ENCODE results near the gene MYO3B. TPM values are rescaled to one million over a fixed set of nuclear protein-coding genes. Genes with fewer than 3 reads are reported as not detected.

Gene MYO3B
- polyA plus RNA-seq, 1 donor: 0.30 TPM

GRCh38 chr2:170245312-170245711, 67.4 kb downstream of the MYO3B start:
- no peaks in the 10 kb centered on the region for H3K4me1 ChIP-seq (ENCODE audit: control insufficient read depth, insufficient read depth, low read length)
- no peak overlapping the region for H3K27ac ChIP-seq (ENCODE audit: low read length)
- no peaks in the 10 kb centered on the region for H3K9me3 ChIP-seq (ENCODE audit: control insufficient read depth, low read depth, low read length)
- H3K27me3 ChIP-seq (ENCODE audit: control insufficient read depth, insufficient read depth, low read length): peaks cover 29% of the 10 kb centered on the region
- WGBS (ENCODE audit: insufficient coverage, low lambda C conversion rate): no CpG with 5 or more reads among the region's 3 CpGs
- no peak overlapping the region for H3K4me3 ChIP-seq (ENCODE audit: low read length)
- DNase-seq: no peak
- no peaks in the 10 kb centered on the region for H3K36me3 ChIP-seq (ENCODE audit: control insufficient read depth, insufficient read depth, low read length)

- no peaks in the 10 kb centered on the region for H3K4me1 ChIP-seq (ENCODE audit: control insufficient read depth, insufficient read depth, low read length)
- H3K9me3 ChIP-seq (ENCODE audit: control insufficient read depth, low read depth, low read length): no peaks in the 10 kb centered on the region
- no peak overlapping the region for H3K27ac ChIP-seq (ENCODE audit: low read length)
- H3K27me3 ChIP-seq (ENCODE audit: control insufficient read depth, insufficient read depth, low read length): peaks cover 17% of the 10 kb centered on the region
- no peak overlapping the region for H3K4me3 ChIP-seq (ENCODE audit: low read length)
- no peaks in the 10 kb centered on the region for H3K36me3 ChIP-seq (ENCODE audit: control insufficient read depth, insufficient read depth, low read length)
- no CpG with 5 or more reads among the region's 3 CpGs for WGBS (ENCODE audit: insufficient coverage, low lambda C conversion rate)
- no peak for DNase-seq
These were observed 69.4 kb downstream of the MYO3B start for GRCh38 chr2:170247333-170247732.

- no peak overlapping the region for H3K4me3 ChIP-seq (ENCODE audit: low read length)
- no peaks in the 10 kb centered on the region for H3K4me1 ChIP-seq (ENCODE audit: control insufficient read depth, insufficient read depth, low read length)
- no peak overlapping the region for H3K27ac ChIP-seq (ENCODE audit: low read length)
- no CpG with 5 or more reads among the region's 1 CpG for WGBS (ENCODE audit: insufficient coverage, low lambda C conversion rate)
- DNase-seq: no peak
- peaks cover 14% of the 10 kb centered on the region for H3K27me3 ChIP-seq (ENCODE audit: control insufficient read depth, insufficient read depth, low read length)
- no peaks in the 10 kb centered on the region for H3K36me3 ChIP-seq (ENCODE audit: control insufficient read depth, insufficient read depth, low read length)
- no peaks in the 10 kb centered on the region for H3K9me3 ChIP-seq (ENCODE audit: control insufficient read depth, low read depth, low read length)
These were observed 70.0 kb downstream of the MYO3B start for GRCh38 chr2:170247882-170248393.

- Histone ChIP-seq H3K4me3 (ENCODE audit: low read length) (no peak overlapping the region), H3K9me3 (ENCODE audit: control insufficient read depth, low read depth, low read length) (no peaks in the 10 kb centered on the region), H3K36me3 (ENCODE audit: control insufficient read depth, insufficient read depth, low read length) (no peaks in the 10 kb centered on the region), H3K27me3 (ENCODE audit: control insufficient read depth, insufficient read depth, low read length) (peaks cover 11% of the 10 kb centered on the region), H3K27ac (ENCODE audit: low read length) (no peak overlapping the region), H3K4me1 (ENCODE audit: control insufficient read depth, insufficient read depth, low read length) (no peaks in the 10 kb centered on the region)
- no peak for DNase-seq
- WGBS (ENCODE audit: insufficient coverage, low lambda C conversion rate): 69% methylated on average over 2 of the region's 4 CpGs
These were observed 70.8 kb downstream of the MYO3B start for GRCh38 chr2:170248574-170249393.

- peaks cover 14% of the 10 kb centered on the region for H3K27me3 ChIP-seq (ENCODE audit: control insufficient read depth, insufficient read depth, low read length)
- no peak overlapping the region for H3K4me3 ChIP-seq (ENCODE audit: low read length)
- H3K27ac ChIP-seq (ENCODE audit: low read length): no peak overlapping the region
- no peak for DNase-seq
- no peaks in the 10 kb centered on the region for H3K36me3 ChIP-seq (ENCODE audit: control insufficient read depth, insufficient read depth, low read length)
- H3K9me3 ChIP-seq (ENCODE audit: control insufficient read depth, low read depth, low read length): no peaks in the 10 kb centered on the region
- H3K4me1 ChIP-seq (ENCODE audit: control insufficient read depth, insufficient read depth, low read length): no peaks in the 10 kb centered on the region
- WGBS (ENCODE audit: insufficient coverage, low lambda C conversion rate): 90% methylated on average over 2 of the region's 2 CpGs
These were observed 71.8 kb downstream of the MYO3B start for GRCh38 chr2:170249761-170250160.

GRCh38 chr2:170250584-170250983, 72.6 kb downstream of the MYO3B start:
- no CpG with 5 or more reads among the region's 6 CpGs for WGBS (ENCODE audit: insufficient coverage, low lambda C conversion rate)
- Histone ChIP-seq H3K36me3 (ENCODE audit: control insufficient read depth, insufficient read depth, low read length) (no peaks in the 10 kb centered on the region), H3K9me3 (ENCODE audit: control insufficient read depth, low read depth, low read length) (no peaks in the 10 kb centered on the region), H3K27ac (ENCODE audit: low read length) (no peak overlapping the region), H3K4me3 (ENCODE audit: low read length) (no peak overlapping the region), H3K4me1 (ENCODE audit: control insufficient read depth, insufficient read depth, low read length) (no peaks in the 10 kb centered on the region), H3K27me3 (ENCODE audit: control insufficient read depth, insufficient read depth, low read length) (peaks cover 9% of the 10 kb centered on the region)
- no peak for DNase-seq

- H3K36me3 ChIP-seq (ENCODE audit: control insufficient read depth, insufficient read depth, low read length): no peaks in the 10 kb centered on the region
- H3K4me1 ChIP-seq (ENCODE audit: control insufficient read depth, insufficient read depth, low read length): no peaks in the 10 kb centered on the region
- H3K27me3 ChIP-seq (ENCODE audit: control insufficient read depth, insufficient read depth, low read length): peaks cover 9% of the 10 kb centered on the region
- H3K4me3 ChIP-seq (ENCODE audit: low read length): no peak overlapping the region
- H3K27ac ChIP-seq (ENCODE audit: low read length): no peak overlapping the region
- H3K9me3 ChIP-seq (ENCODE audit: control insufficient read depth, low read depth, low read length): no peaks in the 10 kb centered on the region
- DNase-seq: no peak
These were observed 74.5 kb downstream of the MYO3B start for GRCh38 chr2:170252414-170252813.

GRCh38 chr2:170253721-170254230, 75.8 kb downstream of the MYO3B start:
- H3K4me3 ChIP-seq (ENCODE audit: low read length): no peak overlapping the region
- no peaks in the 10 kb centered on the region for H3K36me3 ChIP-seq (ENCODE audit: control insufficient read depth, insufficient read depth, low read length)
- no peaks in the 10 kb centered on the region for H3K9me3 ChIP-seq (ENCODE audit: control insufficient read depth, low read depth, low read length)
- no peak overlapping the region for H3K27ac ChIP-seq (ENCODE audit: low read length)
- 40% methylated on average over 2 of the region's 6 CpGs for WGBS (ENCODE audit: insufficient coverage, low lambda C conversion rate)
- DNase-seq: no peak
- H3K27me3 ChIP-seq (ENCODE audit: control insufficient read depth, insufficient read depth, low read length): peaks cover 5% of the 10 kb centered on the region
- no peaks in the 10 kb centered on the region for H3K4me1 ChIP-seq (ENCODE audit: control insufficient read depth, insufficient read depth, low read length)

- Histone ChIP-seq H3K4me3 (ENCODE audit: low read length) (no peak overlapping the region), H3K4me1 (ENCODE audit: control insufficient read depth, insufficient read depth, low read length) (no peaks in the 10 kb centered on the region), H3K27me3 (ENCODE audit: control insufficient read depth, insufficient read depth, low read length) (peaks cover 2% of the 10 kb centered on the region), H3K36me3 (ENCODE audit: control insufficient read depth, insufficient read depth, low read length) (no peaks in the 10 kb centered on the region), H3K27ac (ENCODE audit: low read length) (no peak overlapping the region), H3K9me3 (ENCODE audit: control insufficient read depth, low read depth, low read length) (no peaks in the 10 kb centered on the region)
- WGBS (ENCODE audit: insufficient coverage, low lambda C conversion rate): no CpG with 5 or more reads among the region's 7 CpGs
- no peak for DNase-seq
These were observed 76.4 kb downstream of the MYO3B start for GRCh38 chr2:170254293-170254732.

- no peaks in the 10 kb centered on the region for H3K9me3 ChIP-seq (ENCODE audit: control insufficient read depth, low read depth, low read length)
- H3K27ac ChIP-seq (ENCODE audit: low read length): no peak overlapping the region
- H3K36me3 ChIP-seq (ENCODE audit: control insufficient read depth, insufficient read depth, low read length): no peaks in the 10 kb centered on the region
- H3K4me1 ChIP-seq (ENCODE audit: control insufficient read depth, insufficient read depth, low read length): no peaks in the 10 kb centered on the region
- H3K27me3 ChIP-seq (ENCODE audit: control insufficient read depth, insufficient read depth, low read length): peaks cover 2% of the 10 kb centered on the region
- no peak overlapping the region for H3K4me3 ChIP-seq (ENCODE audit: low read length)
- no peak for DNase-seq
- WGBS (ENCODE audit: insufficient coverage, low lambda C conversion rate): no CpG with 5 or more reads among the region's 3 CpGs
These were observed 77.2 kb downstream of the MYO3B start for GRCh38 chr2:170255137-170255536.

- Histone ChIP-seq H3K4me3 (ENCODE audit: low read length) (no peak overlapping the region), H3K4me1 (ENCODE audit: control insufficient read depth, insufficient read depth, low read length) (no peaks in the 10 kb centered on the region), H3K27ac (ENCODE audit: low read length) (no peak overlapping the region), H3K9me3 (ENCODE audit: control insufficient read depth, low read depth, low read length) (no peaks in the 10 kb centered on the region), H3K27me3 (ENCODE audit: control insufficient read depth, insufficient read depth, low read length) (peaks cover 2% of the 10 kb centered on the region), H3K36me3 (ENCODE audit: control insufficient read depth, insufficient read depth, low read length) (no peaks in the 10 kb centered on the region)
- DNase-seq: no peak
- whole genome bisulfite sequencing (ENCODE audit: insufficient coverage, low lambda C conversion rate): 57% methylated on average over 1 of the region's 1 CpG
These were observed 78.0 kb downstream of the MYO3B start for GRCh38 chr2:170255971-170256370.
